Activated CD8-positive, alpha-beta memory T cell treated with anti-CD3 and anti-CD28 coated beads, Interleukin-2, amount 50 U/mL, for 24 hours (primary cell): ENCODE results near the gene POP7.
A peak's percentile ranks its signal among the peaks of the same experiment; 100 is the strongest.
"Not testable (repeated sequence)": the region's sequence is repeated elsewhere in the genome, so short reads cannot be mapped to it uniquely, and the experiment has no call there.

Source experiments
- DNase-seq: peaks from one replicate; pipeline ENCODE4 v3.0.0-alpha.2; 2020; ENCODE audit errors: extremely low read depth

POP7 gene

GRCh38 chr7:100692578-100692961 lies 13.4 kb upstream of the POP7 start:
- DNase-seq, result no peak

- no peak for DNase-seq
These were observed 12.4 kb upstream of the POP7 start for GRCh38 chr7:100693312-100694097.

DNA sequence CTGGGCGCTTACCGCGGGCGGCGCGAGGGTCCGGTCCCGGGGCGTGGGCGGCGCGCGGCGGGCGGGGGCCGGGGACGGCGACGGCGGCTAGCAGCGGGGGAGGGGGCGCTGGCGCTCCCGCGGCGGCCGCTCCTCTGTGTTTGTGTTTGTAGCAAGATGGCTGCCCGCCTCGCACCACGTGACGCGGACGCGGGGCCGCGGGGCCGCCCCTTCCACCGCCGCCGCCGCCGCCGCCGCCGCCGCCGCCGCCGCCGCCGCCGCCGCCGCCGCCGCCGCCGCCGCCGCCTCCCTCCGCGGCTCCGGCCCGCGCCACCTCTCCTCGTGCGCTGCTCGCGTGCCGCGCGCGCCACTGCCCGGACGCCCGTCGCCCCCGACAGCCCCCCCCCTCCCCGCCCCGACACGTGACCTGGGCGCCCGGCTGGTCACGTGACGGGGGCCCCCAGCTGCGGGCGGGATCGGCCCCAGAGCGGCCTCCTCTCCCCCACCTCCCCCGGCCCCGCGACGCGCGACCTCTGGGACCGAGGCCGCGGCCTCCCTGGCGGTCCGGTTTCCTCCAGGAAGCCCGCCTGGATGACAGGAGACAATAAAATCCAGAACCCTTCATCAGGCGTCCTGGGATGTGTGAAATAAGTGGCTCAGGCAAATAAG lies 11.7 kb upstream of the POP7 start, which contains the start of gene GIGYF1:
Gene GIGYF1 (minus strand): TSS at position 153 of the 648 bp plus-strand sequence. CDS start 6,012 bp downstream, outside the sequence.
- no peak for DNase-seq

DNA sequence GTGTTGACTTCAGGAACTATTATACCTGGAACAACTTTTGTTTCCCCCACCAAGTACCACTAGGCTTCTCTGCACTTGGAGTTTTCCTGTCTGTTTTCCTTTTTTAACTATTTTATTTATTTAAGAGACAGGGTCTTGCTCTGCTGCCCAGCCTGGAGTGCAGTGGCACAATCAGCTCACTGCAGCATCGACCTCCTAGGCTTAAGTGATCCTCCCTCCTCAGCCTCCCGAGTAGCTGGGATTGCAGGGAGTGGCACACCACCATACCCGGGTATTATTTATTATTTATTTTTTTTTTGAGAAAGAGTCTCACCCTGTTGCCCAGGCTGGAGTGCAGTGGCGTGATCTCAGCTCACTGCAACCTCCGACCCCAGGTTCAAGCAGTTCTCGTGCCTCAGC lies 9.8 kb upstream of the POP7 start:
- DNase-seq, result no peak

GRCh38 chr7:100699018-100699417 lies 6.9 kb upstream of the POP7 start:
- no peak for DNase-seq

GRCh38 chr7:100701089-100701488 lies 4.8 kb upstream of the POP7 start:
- not testable (repeated sequence) for DNase-seq

- DNase-seq, result peak; percentile 51
These were observed 585 bp upstream of the POP7 start for GRCh38 chr7:100705320-100705752.

- no peak for DNase-seq
These were observed 871 bp downstream of the POP7 start for GRCh38 chr7:100706672-100707311.

DNA sequence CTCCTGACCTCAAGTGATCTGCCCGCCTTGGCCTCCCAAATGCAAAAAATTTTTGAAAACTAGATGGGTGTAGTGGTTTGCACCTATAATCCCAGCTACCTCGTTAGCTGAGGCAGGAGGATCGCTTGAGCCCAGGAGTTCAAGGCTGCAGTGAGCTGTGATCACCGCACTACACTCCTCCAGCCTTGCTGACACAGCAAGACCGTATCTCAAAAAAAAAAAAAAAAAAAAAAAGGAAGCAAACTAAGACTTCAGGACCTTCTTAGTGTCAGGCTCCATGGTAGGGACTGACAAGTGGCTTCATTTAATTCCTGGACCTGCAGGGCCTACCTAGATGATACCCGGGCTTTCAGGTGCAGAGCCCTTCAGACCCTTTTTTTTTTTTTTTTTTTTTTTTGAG lies 2.5 kb downstream of the POP7 start:
- no peak for DNase-seq

GRCh38 chr7:100710452-100710851 lies 4.5 kb downstream of the POP7 start:
- DNase-seq, result no peak

GRCh38 chr7:100711369-100711768 lies 5.4 kb downstream of the POP7 start:
- DNase-seq, result no peak

- no peak for DNase-seq
These were observed 8.8 kb downstream of the POP7 start for GRCh38 chr7:100714725-100715124.

GRCh38 chr7:100717073-100717472 lies 11.2 kb downstream of the POP7 start:
- DNase-seq, result not testable (repeated sequence)

- DNase-seq, result no peak
These were observed 13.8 kb downstream of the POP7 start for GRCh38 chr7:100719523-100720278.

GRCh38 chr7:100720279-100720670 lies 14.4 kb downstream of the POP7 start, which contains the start of gene EPO:
TSS of gene EPO (plus strand) at chr7:100720468. CDS start at chr7:100720981, 513 bp downstream.
- DNase-seq, result no peak

DNA sequence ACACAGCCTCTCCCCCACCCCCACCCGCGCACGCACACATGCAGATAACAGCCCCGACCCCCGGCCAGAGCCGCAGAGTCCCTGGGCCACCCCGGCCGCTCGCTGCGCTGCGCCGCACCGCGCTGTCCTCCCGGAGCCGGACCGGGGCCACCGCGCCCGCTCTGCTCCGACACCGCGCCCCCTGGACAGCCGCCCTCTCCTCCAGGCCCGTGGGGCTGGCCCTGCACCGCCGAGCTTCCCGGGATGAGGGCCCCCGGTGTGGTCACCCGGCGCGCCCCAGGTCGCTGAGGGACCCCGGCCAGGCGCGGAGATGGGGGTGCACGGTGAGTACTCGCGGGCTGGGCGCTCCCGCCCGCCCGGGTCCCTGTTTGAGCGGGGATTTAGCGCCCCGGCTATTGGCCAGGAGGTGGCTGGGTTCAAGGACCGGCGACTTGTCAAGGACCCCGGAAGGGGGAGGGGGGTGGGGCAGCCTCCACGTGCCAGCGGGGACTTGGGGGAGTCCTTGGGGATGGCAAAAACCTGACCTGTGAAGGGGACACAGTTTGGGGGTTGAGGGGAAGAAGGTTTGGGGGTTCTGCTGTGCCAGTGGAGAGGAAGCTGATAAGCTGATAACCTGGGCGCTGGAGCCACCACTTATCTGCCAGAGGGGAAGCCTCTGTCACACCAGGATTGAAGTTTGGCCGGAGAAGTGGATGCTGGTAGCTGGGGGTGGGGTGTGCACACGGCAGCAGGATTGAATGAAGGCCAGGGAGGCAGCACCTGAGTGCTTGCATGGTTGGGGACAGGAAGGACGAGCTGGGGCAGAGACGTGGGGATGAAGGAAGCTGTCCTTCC lies 15.0 kb downstream of the POP7 start:
- no peak for DNase-seq

- no peak for DNase-seq
These were observed 15.5 kb downstream of the POP7 start for GRCh38 chr7:100721505-100721812.

DNA sequence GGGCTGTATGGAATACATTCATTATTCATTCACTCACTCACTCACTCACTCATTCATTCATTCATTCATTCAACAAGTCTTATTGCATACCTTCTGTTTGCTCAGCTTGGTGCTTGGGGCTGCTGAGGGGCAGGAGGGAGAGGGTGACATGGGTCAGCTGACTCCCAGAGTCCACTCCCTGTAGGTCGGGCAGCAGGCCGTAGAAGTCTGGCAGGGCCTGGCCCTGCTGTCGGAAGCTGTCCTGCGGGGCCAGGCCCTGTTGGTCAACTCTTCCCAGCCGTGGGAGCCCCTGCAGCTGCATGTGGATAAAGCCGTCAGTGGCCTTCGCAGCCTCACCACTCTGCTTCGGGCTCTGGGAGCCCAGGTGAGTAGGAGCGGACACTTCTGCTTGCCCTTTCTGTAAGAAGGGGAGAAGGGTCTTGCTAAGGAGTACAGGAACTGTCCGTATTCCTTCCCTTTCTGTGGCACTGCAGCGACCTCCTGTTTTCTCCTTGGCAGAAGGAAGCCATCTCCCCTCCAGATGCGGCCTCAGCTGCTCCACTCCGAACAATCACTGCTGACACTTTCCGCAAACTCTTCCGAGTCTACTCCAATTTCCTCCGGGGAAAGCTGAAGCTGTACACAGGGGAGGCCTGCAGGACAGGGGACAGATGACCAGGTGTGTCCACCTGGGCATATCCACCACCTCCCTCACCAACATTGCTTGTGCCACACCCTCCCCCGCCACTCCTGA lies 16.7 kb downstream of the POP7 start:
- no peak for DNase-seq

- DNase-seq, result no peak
These were observed 17.9 kb downstream of the POP7 start for GRCh38 chr7:100723732-100724275.

DNA sequence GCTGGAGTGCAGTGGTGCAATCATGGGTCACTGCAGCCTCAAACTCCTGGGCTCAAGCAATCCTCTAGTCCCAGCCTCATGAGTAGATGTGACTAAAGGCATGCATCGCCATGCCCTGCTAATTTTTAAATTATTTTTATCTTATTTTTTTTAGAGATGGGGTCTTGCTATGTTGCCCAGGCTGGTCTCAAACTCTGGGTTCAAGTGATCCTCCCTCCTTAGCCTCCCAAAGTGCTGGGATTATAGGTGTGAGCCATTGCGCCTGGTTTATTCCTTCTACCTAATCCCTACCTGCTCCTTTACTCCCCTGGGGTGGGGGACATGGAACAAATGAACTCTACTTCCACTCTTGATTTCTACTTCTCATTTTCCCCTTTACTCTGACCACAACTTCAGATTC lies 18.4 kb downstream of the POP7 start:
- DNase-seq, result not testable (repeated sequence)
